Sigmoid colon (tissue), 4 donors: ENCODE data around the gene ZBTB7C.

Experiments used
- EP300 ChIP-seq, 4 donors: sonication (generic); formaldehyde crosslinking; IDR thresholded peaks; one replicate each; pipeline ENCODE4 v1.6.1; 2017; ENCODE audit warnings: antibody characterized with exemption in 4 of 4
- POLR2A ChIP-seq, 2 donors: fragments of 450-650 bp; IDR thresholded peaks; one replicate each; pipeline ENCODE4 v1.6.1; 2016; ENCODE audit warnings: antibody characterized with exemption in 2 of 2, mild to moderate bottlenecking in 2 of 2, moderate library complexity in 2 of 2
- POLR2AphosphoS5 ChIP-seq, 4 donors: sonication (generic); formaldehyde crosslinking; IDR thresholded peaks; one replicate each; pipeline ENCODE4 v1.6.1; 2017; ENCODE audit warnings: antibody characterized with exemption in 4 of 4
- TF ChIP-seq, protein P1 (sequence below), 4 experiments: fragments of 450-650 bp in 3 of 4; fragments of 200-600 bp in 1 of 4; IDR thresholded peaks; one replicate each; pipeline ENCODE4 v1.5.1; 2016 to 2019; ENCODE audit warnings: antibody characterized with exemption in 4 of 4, mild to moderate bottlenecking in 3 of 4, moderate library complexity in 2 of 4

DNA sequence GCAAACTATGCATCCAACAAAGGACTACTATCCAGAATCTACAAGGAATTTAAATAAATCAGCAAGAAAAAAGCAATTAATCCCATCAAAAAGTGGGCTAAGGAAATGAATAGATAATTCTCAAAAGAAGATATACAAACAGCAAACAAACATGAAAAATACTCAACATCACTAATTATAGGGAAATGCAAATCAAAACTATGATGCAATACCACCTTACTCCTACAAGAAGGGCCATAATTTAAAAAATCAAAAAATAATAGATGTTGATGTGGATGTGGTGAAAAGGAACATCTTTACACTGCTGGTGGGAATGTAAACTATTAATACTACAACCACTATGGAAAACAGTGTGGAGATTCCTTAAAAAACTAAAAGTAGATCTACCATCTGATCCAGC lies 164.7 kb downstream of the ZBTB7C start:
- TF ChIP-seq, protein P1, sequence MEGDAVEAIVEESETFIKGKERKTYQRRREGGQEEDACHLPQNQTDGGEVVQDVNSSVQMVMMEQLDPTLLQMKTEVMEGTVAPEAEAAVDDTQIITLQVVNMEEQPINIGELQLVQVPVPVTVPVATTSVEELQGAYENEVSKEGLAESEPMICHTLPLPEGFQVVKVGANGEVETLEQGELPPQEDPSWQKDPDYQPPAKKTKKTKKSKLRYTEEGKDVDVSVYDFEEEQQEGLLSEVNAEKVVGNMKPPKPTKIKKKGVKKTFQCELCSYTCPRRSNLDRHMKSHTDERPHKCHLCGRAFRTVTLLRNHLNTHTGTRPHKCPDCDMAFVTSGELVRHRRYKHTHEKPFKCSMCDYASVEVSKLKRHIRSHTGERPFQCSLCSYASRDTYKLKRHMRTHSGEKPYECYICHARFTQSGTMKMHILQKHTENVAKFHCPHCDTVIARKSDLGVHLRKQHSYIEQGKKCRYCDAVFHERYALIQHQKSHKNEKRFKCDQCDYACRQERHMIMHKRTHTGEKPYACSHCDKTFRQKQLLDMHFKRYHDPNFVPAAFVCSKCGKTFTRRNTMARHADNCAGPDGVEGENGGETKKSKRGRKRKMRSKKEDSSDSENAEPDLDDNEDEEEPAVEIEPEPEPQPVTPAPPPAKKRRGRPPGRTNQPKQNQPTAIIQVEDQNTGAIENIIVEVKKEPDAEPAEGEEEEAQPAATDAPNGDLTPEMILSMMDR (IDR thresholded peaks at IDR 0.05): no peak
- no peak for TF ChIP-seq POLR2A (IDR thresholded peaks at IDR 0.05)
- TF ChIP-seq POLR2AphosphoS5 (IDR thresholded peaks at IDR 0.05): no peak
- no peak for TF ChIP-seq EP300 (IDR thresholded peaks at IDR 0.05)
